K562 (cell line): ENCODE results near the gene TMEM143. TPM values are rescaled to one million over a fixed set of nuclear protein-coding genes. Genes with fewer than 3 reads are reported as not detected.

ENCODE experiments used
- ATF3 ChIP-seq, 2 experiments: fragments of 450-650 bp in 1 of 2; sonication (generic) in 1 of 2; formaldehyde crosslinking in 1 of 2; IDR thresholded peaks in 1 of 2; conservative IDR thresholded peaks in 1 of 2; 2 replicates each; pipeline versions ENCODE4 v1.6.1 to v1.8.1; 2016 to 2023; ENCODE audit warnings: mild to moderate bottlenecking in 2 of 2, moderate library complexity in 2 of 2, inconsistent platforms in 1 of 2, missing genetic modification reagents in 1 of 2
- CBFA2T2 ChIP-seq: fragments of 450-650 bp; conservative IDR thresholded peaks from 2 replicates; pipeline ENCODE4 v1.6.1; 2017; ENCODE audit warnings: mild to moderate bottlenecking
- CCNT2 ChIP-seq: IDR thresholded peaks from 2 replicates; pipeline ENCODE4 v1.6.1; 2011; ENCODE audit warnings: borderline replicate concordance, low read depth, mild to moderate bottlenecking, moderate library complexity, mixed read lengths, low read length; ENCODE audit not compliant: insufficient read length; ENCODE audit errors: extremely low read depth
- CTCF ChIP-seq, 3 experiments: IDR thresholded peaks in 2 of 3; conservative IDR thresholded peaks in 1 of 3; 2 replicates each; pipeline ENCODE4 v1.5.1; 2011 to 2012; ENCODE audit warnings: low read length in 3 of 3, mild to moderate bottlenecking in 3 of 3, control low read depth in 2 of 3, improper control_type of control experiment in 1 of 3, inconsistent platforms in 1 of 3, low read depth in 1 of 3, mixed read lengths in 1 of 3, moderate library complexity in 1 of 3; ENCODE audit not compliant: insufficient read depth in 2 of 3
- ESRRB ChIP-seq: fragments of 250-450 bp; sonication (Bioruptor Pico); IDR thresholded peaks from 2 replicates; pipeline ENCODE4 v1.5.0; 2020; ENCODE audit warnings: mild to moderate bottlenecking, moderate library complexity, borderline replicate concordance
- GTF3C2 ChIP-seq: IDR thresholded peaks from 3 replicates; pipeline ENCODE4 v1.6.1; 2011; ENCODE audit warnings: borderline replicate concordance, mild to moderate bottlenecking, moderate library complexity; ENCODE audit not compliant: insufficient read length; ENCODE audit errors: extremely low read depth
- HOXB6 ChIP-seq: fragments of 250-450 bp; sonication (Bioruptor Pico); IDR thresholded peaks from 2 replicates; pipeline ENCODE4 v1.5.1; 2022; ENCODE audit warnings: mild to moderate bottlenecking, borderline replicate concordance
- TARDBP ChIP-seq: fragments of 450-650 bp; IDR thresholded peaks from 2 replicates; pipeline ENCODE4 v1.6.1; 2016
- THAP12 ChIP-seq: fragments of 250-450 bp; sonication (Bioruptor Pico); IDR thresholded peaks from 2 replicates; pipeline ENCODE4 v1.9.0; 2021; ENCODE audit warnings: mild to moderate bottlenecking, inconsistent platforms
- ZC3H4 ChIP-seq: sonication (generic); formaldehyde crosslinking; IDR thresholded peaks from 2 replicates; pipeline ENCODE4 v1.9.0; 2021; ENCODE audit warnings: missing genetic modification reagents, borderline replicate concordance
- ZFPM2 ChIP-seq: fragments of 250-450 bp; sonication (Bioruptor Pico); IDR thresholded peaks from 2 replicates; pipeline ENCODE4 v1.5.1; 2022; ENCODE audit warnings: mild to moderate bottlenecking
- ZKSCAN1 ChIP-seq: fragments of 150-350 bp; IDR thresholded peaks from 2 replicates; pipeline ENCODE4 v1.6.1; 2016; ENCODE audit warnings: low read depth, low read length
- polyA plus RNA-seq, 8 experiments: library from polyadenylated mRNA; depleted of rRNA in 4 of 8; stranded (reverse) in 5 of 8; unstranded in 3 of 8; fragments of >200 nt; fragmentation: Nextera tagmentation in 2 of 8; fragmentation: Illumina TruSeq in 1 of 8; extraction: Ambion mirVana in 2 of 8; extraction: Trizol in 1 of 8; gene quantifications; 2 replicates each; pipeline versions ENCODE4 v1.2.1 to v1.2.3, GENCODE V29; 2011 to 2014; ENCODE audit warnings: inconsistent platforms in 1 of 8, missing spikeins in 1 of 8
- total RNA-seq, 7 experiments: library from RNA; depleted of rRNA in 6 of 7; stranded (reverse); fragments of >200 nt in 6 of 7; fragmentation: Illumina TruSeq in 2 of 7; extraction: Trizol in 2 of 7; gene quantifications; 2 replicates each; pipeline versions ENCODE4 v1.2.1 to v1.2.3, GENCODE V29; 2011 to 2021; ENCODE audit warnings: low replicate concordance in 1 of 7

Gene TMEM143
- total and polyA plus RNA-seq, 9 of the 15 experiments (the other 6 are each of a cell fraction or from before 2014, with no cell fraction given) = 0.66 to 8.8 (median 4.3) TPM

- 0 out of 2 replicates have a peak, but pooled peaks have one; percentile 36 for TF ChIP-seq ZFPM2 (CRISPR knock-in tag)
- TF ChIP-seq TARDBP = no peak
- TF ChIP-seq CCNT2 = no peak
- no peak for TF ChIP-seq ZC3H4 (CRISPR knock-in tag)
- no peak for TF ChIP-seq ATF3 (IDR thresholded peaks at IDR 0.05)
- 0 out of 2 replicates have a peak, but pooled peaks have one; percentile 70 for TF ChIP-seq ATF3 (CRISPR knock-in tag; conservative IDR thresholded peaks at IDR 0.05)
- TF ChIP-seq ESRRB (CRISPR knock-in tag) = no peak
- TF ChIP-seq HOXB6 (CRISPR knock-in tag) = no peak
- TF ChIP-seq CTCF (IDR thresholded peaks at IDR 0.05 in 2 of 3, conservative IDR thresholded peaks at IDR 0.05 in 1 of 3; ENCODE audit: insufficient read depth in 2 of 3, low read depth in 1 of 3, low read length in 3 of 3) = 0 out of 6 replicates have a peak, but pooled peaks of 1 of the 3 experiments have one; percentile 6
- peak; percentile 95 for TF ChIP-seq ZKSCAN1
- TF ChIP-seq CBFA2T2 = peak; percentile 64
- peak; percentile 86; the same call in 1 of the 2 replicates for TF ChIP-seq THAP12
- TF ChIP-seq GTF3C2 = no peak
These were observed 30.9 kb downstream of the TMEM143 start (continued) for GRCh38 chr19:48332662-48333466.
